HCT116 (cell line): ENCODE measurements around the gene FRMD4A. TPM values are rescaled to one million over a fixed set of nuclear protein-coding genes. Genes with fewer than 3 reads are reported as not detected.

Source experiments
- ATAC-seq: fragments of 200-7000 bp; cut with Tn5 transposase; 2 replicates; pipeline ENCODE4 v1.9.1; 2020; ENCODE audit warnings: mild to moderate bottlenecking, moderate library complexity
- BruUV-seq: library from RNA; stranded (reverse); fragments of 400-500 nt; replicated peaks from 2 replicates; lab custom pipeline; 2021; lab: Mats Ljungman, UMichigan
- CTCF ChIA-PET: fragments of 300-600 bp; sonication (Branson Sonifier 250); formaldehyde crosslinking; loops from one replicate; lab custom pipeline; 2021; ENCODE audit warnings: antibody characterized with exemption; lab: Charles Lee
- POLR2A ChIA-PET: fragments of 300-600, 350-600 bp; sonication (Branson Sonifier 250); formaldehyde crosslinking; loops from one replicate; lab custom pipeline; 2021; ENCODE audit warnings: antibody characterized with exemption; lab: Charles Lee
- RAD21 ChIA-PET, 2 experiments: fragments of 300-600 bp; sonication (Branson Sonifier 250); formaldehyde crosslinking; loops; one replicate each; lab custom pipeline; 2023; ENCODE audit warnings: low total read pairs in 2 of 2; ENCODE audit not compliant: uncharacterized antibody in 2 of 2, unreplicated experiment in 2 of 2, low non-redundant PET in 1 of 2; lab: Charles Lee
- DNase-seq: peaks from one replicate; pipeline ENCODE4 v3.0.0-alpha.2; 2010; ENCODE audit warnings: low read depth, low spot score
- H2AFZ ChIP-seq: fragments of 200-600 bp; shearing (Covaris generic), sonication (generic); 2 replicates; pipeline ENCODE4 v1.6.1; 2017; ENCODE audit warnings: low read depth, mixed run types, mixed read lengths, antibody characterized with exemption, low read length; ENCODE audit not compliant: poor library complexity, severe bottlenecking
- H3K27ac ChIP-seq: 2 replicates; pipeline ENCODE4 v1.5.1; 2012; ENCODE audit warnings: low read depth, low read length
- H3K27me3 ChIP-seq: fragments of 200-600 bp; sonication (generic); 2 replicates; pipeline ENCODE4 v1.6.1; 2016; ENCODE audit warnings: mixed run types, low read length, mixed read lengths; ENCODE audit not compliant: insufficient read depth
- H3K36me3 ChIP-seq, 2 experiments: fragments of 200-500 bp in 1 of 2; fragments of 200-600 bp in 1 of 2; sonication (Bioruptor generic) in 1 of 2; sonication (generic) in 1 of 2; 2 replicates each; pipeline versions ENCODE4 v1.5.1 to v1.6.1; 2014 to 2016; ENCODE audit warnings: low read length in 2 of 2, inconsistent platforms in 1 of 2, mixed read lengths in 1 of 2, mixed run types in 1 of 2; ENCODE audit not compliant: insufficient read depth in 2 of 2, control insufficient read depth in 1 of 2
- H3K4me1 ChIP-seq, 2 experiments: fragments of 200-600 bp in 1 of 2; sonication (generic) in 1 of 2; 2 replicates each; pipeline versions ENCODE4 v1.5.1 to v1.6.1; 2012 to 2017; ENCODE audit warnings: low read length in 2 of 2, inconsistent platforms in 1 of 2, mild to moderate bottlenecking in 1 of 2, mixed read lengths in 1 of 2, mixed run types in 1 of 2, moderate library complexity in 1 of 2; ENCODE audit not compliant: insufficient read depth in 2 of 2, control insufficient read depth in 1 of 2
- H3K4me2 ChIP-seq: fragments of 200-600 bp; sonication (generic); 2 replicates; pipeline ENCODE4 v1.6.1; 2017; ENCODE audit warnings: mixed run types, low read length, mixed read lengths
- H3K4me3 ChIP-seq, 2 experiments: fragments of 200-600 bp in 1 of 2; sonication (generic) in 1 of 2; replicated peaks in 1 of 2; 2 replicates each; pipeline ENCODE4 v1.5.1; 2011 to 2016; ENCODE audit warnings: low read length in 2 of 2, control low read depth in 1 of 2, low read depth in 1 of 2, mild to moderate bottlenecking in 1 of 2, mixed read lengths in 1 of 2, mixed run types in 1 of 2
- H3K79me2 ChIP-seq: fragments of 200-600 bp; sonication (generic); 2 replicates; pipeline ENCODE4 v1.6.1; 2017; ENCODE audit warnings: mild to moderate bottlenecking, mixed run types, low read length, moderate library complexity, mixed read lengths; ENCODE audit not compliant: insufficient read depth
- H3K9ac ChIP-seq: fragments of 200-600 bp; sonication (generic); 2 replicates; pipeline ENCODE4 v1.6.1; 2016; ENCODE audit warnings: low read length, mixed read lengths
- H3K9me2 ChIP-seq: fragments of 200-600 bp; sonication (generic), shearing (Covaris generic); 2 replicates; pipeline ENCODE4 v1.6.1; 2017; ENCODE audit warnings: mixed run types, mild to moderate bottlenecking, moderate library complexity; ENCODE audit not compliant: insufficient read depth
- H3K9me3 ChIP-seq, 2 experiments: fragments of 200-500 bp in 1 of 2; fragments of 200-600 bp in 1 of 2; sonication (Bioruptor generic) in 1 of 2; sonication (generic) in 1 of 2; 2 replicates each; pipeline ENCODE4 v1.6.1; 2014 to 2017; ENCODE audit warnings: low read length in 2 of 2, mixed read lengths in 2 of 2, inconsistent platforms in 1 of 2, low read depth in 1 of 2, mild to moderate bottlenecking in 1 of 2, mixed run types in 1 of 2, moderate library complexity in 1 of 2; ENCODE audit not compliant: control insufficient read depth in 1 of 2, insufficient read depth in 1 of 2
- H4K20me1 ChIP-seq: fragments of 200-600 bp; sonication (generic), shearing (Covaris generic); 2 replicates; pipeline ENCODE4 v1.6.1; 2017; ENCODE audit warnings: mixed run types, mild to moderate bottlenecking, moderate library complexity; ENCODE audit not compliant: insufficient read depth
- CBX3 ChIP-seq: IDR thresholded peaks from 2 replicates; pipeline ENCODE4 v1.6.1; 2012; ENCODE audit warnings: low read depth
- EGR1 ChIP-seq: IDR thresholded peaks from 2 replicates; pipeline ENCODE4 v1.6.1; 2012; ENCODE audit warnings: low read depth
- JUND ChIP-seq: IDR thresholded peaks from 2 replicates; pipeline ENCODE4 v1.6.1; 2012
- POLR2A ChIP-seq: IDR thresholded peaks from 2 replicates; pipeline ENCODE4 v1.7.0; 2011; ENCODE audit warnings: borderline replicate concordance; ENCODE audit not compliant: insufficient read depth, insufficient read length; ENCODE audit errors: extremely low read depth
- POLR2AphosphoS5 ChIP-seq: IDR thresholded peaks from 2 replicates; pipeline ENCODE4 v1.6.1; 2011; ENCODE audit warnings: mild to moderate bottlenecking, low read depth, low read length, moderate library complexity
- REST ChIP-seq: IDR thresholded peaks from 2 replicates; pipeline ENCODE4 v1.6.1; 2012; ENCODE audit warnings: low read depth
- TCF7L2 ChIP-seq: IDR thresholded peaks from 2 replicates; pipeline ENCODE4 v1.7.0; 2011; ENCODE audit warnings: borderline replicate concordance, inconsistent platforms; ENCODE audit not compliant: insufficient read depth, insufficient read length; ENCODE audit errors: extremely low read depth
- YY1 ChIP-seq: IDR thresholded peaks from 2 replicates; pipeline ENCODE4 v1.6.1; 2011; ENCODE audit warnings: low read length, low read depth, moderate library complexity, mild to moderate bottlenecking; ENCODE audit not compliant: insufficient replicate concordance; ENCODE audit errors: extremely low read depth
- ZFX ChIP-seq: fragments of 450-650 bp; IDR thresholded peaks from 2 replicates; pipeline ENCODE4 v1.6.1; 2017
- ZNF274 ChIP-seq: fragments of 200-500 bp; sonication (Bioruptor generic); IDR thresholded peaks from 2 replicates; pipeline ENCODE4 v1.6.1; 2014; ENCODE audit warnings: mild to moderate bottlenecking, low read depth, low read length, inconsistent platforms
- intact Hi-C: fragments of 100-400 bp; cut with micrococcal nuclease; formaldehyde crosslinking; loops from 2 replicates; pipeline ENCODE4 v1.10.0; 2022
- total RNA-seq: library from RNA; stranded (reverse); gene quantifications from one replicate; pipeline ENCODE4 v1.2.1, GENCODE V29; 2021; ENCODE audit not compliant: unreplicated experiment

FRMD4A gene
- total RNA-seq, 1 experiment from 2014 or later = 0.20 TPM

DNA sequence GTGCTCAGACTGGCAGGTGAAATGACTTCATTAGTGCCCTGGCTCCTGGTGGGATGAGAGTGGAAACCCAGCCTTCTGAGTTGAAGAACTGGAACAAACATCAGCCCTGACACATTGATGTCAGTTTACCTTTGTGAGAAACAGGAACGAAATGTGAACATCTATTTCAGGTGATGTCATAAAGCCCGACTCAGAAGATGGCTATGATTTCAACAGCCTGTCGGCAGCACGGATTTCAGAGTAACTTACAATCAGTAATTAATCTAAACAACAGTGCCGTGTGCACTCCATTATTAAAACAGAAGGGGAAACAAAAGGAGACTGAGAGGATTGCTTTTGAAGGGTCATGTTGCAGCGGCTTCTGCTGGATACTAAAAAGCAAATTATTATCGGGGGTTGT lies 243.2 kb downstream of the FRMD4A start:
- Histone ChIP-seq H3K9ac (no peak overlapping the region), H2AFZ (no peak overlapping the region), H3K4me1 (no peaks in the 10 kb centered on the region), H3K79me2 (no peaks in the 10 kb centered on the region), H3K4me2 (no peak overlapping the region), H3K36me3 (no peaks in the 10 kb centered on the region), H3K9me3 (no peaks in the 10 kb centered on the region), H3K4me3 (no peak overlapping the region), H3K9me2 (no peaks in the 10 kb centered on the region), H3K27ac (no peak overlapping the region), H4K20me1 (no peaks in the 10 kb centered on the region), H3K27me3 (peaks cover 17% of the 10 kb centered on the region; the same call in 1 of the 2 replicates)
- intact Hi-C loops = no loop called here
- POLR2A ChIA-PET = no interaction called here
- RAD21 ChIA-PET = no interaction called here
- TF ChIP-seq EGR1 = no peak
- no peak for TF ChIP-seq POLR2A
- TF ChIP-seq JUND = no peak
- no peak for TF ChIP-seq REST
- CTCF ChIA-PET = no interaction called here
- DNase-seq = no peak
- BruUV-seq = no TSS peak
- no peak for ATAC-seq

GRCh38 chr10:14086596-14086995 lies 244.1 kb downstream of the FRMD4A start:
- H3K9ac ChIP-seq = no peak overlapping the region
- ChIA-PET RAD21 (no interaction called here), CTCF (no interaction called here), POLR2A (no interaction called here)
- H3K9me2 ChIP-seq = no peaks in the 10 kb centered on the region
- no peak for TF ChIP-seq ZNF274
- no peak for TF ChIP-seq POLR2A
- TF ChIP-seq POLR2AphosphoS5 = no peak
- no peak for TF ChIP-seq TCF7L2
- TF ChIP-seq JUND = no peak
- TF ChIP-seq REST = no peak
- TF ChIP-seq ZFX = no peak
- TF ChIP-seq CBX3 = no peak
- TF ChIP-seq YY1 = no peak
- intact Hi-C loops = no loop called here
- no peak overlapping the region for H3K27ac ChIP-seq
- no peaks in the 10 kb centered on the region for H3K79me2 ChIP-seq
- no peaks in the 10 kb centered on the region for H3K9me3 ChIP-seq
- peaks cover 17% of the 10 kb centered on the region; the same call in 1 of the 2 replicates for H3K27me3 ChIP-seq
- no peaks in the 10 kb centered on the region for H3K36me3 ChIP-seq
- BruUV-seq = no TSS peak
- H3K4me3 ChIP-seq = no peak overlapping the region
- no peak overlapping the region for H2AFZ ChIP-seq
- ATAC-seq (no peak), DNase-seq (no peak)
- H3K4me1 ChIP-seq = no peaks in the 10 kb centered on the region
- H3K4me2 ChIP-seq = no peak overlapping the region
- no peaks in the 10 kb centered on the region for H4K20me1 ChIP-seq
